ENCODE measurements around the gene MYL3.

The MYL3 gene

DNA sequence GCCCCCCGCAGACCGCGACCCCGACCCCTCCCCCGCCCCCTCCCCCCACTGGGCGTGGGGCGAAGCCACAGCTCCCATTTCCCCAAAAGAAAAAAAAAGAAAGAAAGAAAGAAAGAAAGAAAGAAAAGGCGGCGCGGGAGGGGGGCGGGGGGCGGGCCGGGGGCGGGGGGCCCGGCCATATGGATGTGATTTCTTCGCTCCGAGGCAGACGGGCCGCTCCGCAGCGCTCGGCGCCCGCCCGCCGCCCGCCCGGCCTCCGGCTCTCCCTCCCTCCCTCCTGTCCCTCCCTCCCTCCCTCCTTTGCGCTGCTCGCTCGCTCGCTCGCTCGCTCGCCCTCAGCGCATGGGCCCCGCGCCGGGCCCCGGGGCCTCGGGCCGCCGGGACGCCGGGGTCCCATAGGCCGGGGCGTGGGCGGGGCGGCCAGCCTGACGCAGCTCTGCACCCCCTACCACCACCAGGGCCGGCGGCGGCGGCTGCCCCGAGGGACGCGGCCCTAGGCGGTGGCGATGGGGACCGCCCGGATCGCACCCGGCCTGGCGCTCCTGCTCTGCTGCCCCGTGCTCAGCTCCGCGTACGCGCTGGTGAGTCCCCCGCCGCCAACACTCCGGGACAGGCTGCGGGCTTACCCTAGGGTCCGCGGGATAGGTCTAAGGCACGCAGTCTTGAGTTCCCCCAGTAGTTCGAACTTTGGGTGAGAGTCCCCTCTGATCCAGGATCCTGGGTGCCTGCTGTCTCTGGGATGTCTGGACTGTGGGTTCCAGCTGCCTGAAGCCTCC, 20.0 kb upstream of the MYL3 start:
- no peak for DNase-seq (ENCODE audit: low read depth in 2 of 2)

DNA sequence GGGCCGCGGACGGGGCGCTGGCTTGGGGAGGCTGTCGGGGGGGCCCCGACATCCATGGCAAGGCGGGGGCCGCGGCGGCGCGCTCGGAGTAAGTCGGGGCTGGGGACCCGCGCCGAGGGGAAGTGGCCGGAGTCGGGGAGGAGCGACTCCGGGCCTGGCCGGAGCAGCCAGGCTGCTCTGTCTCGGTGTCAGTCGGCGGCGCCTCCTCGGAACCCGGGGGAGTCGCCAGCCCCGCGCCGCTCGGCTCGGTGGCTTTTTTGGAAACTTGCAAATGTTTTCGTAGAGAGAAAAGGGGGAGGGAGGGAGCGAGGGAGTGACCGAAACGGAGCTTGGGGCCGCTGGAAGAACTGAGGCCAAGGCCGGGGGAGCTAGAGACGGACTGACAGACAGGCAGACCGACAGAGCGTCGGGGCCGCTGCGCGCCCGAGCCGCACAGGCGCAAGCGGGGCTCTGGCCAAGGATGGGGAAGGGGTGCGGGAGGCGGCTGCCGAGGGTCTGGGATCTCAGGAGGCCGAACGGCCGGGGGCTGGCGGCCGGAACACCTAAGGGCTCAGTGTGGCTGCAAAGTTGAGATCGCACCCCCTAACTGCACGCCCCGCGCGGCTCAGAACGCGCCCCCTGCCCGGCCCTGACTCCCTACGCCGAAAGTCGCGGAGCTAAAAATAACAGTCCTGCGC, 19.3 kb upstream of the MYL3 start:
- no peak for DNase-seq (ENCODE audit: low read depth in 2 of 2)

DNA sequence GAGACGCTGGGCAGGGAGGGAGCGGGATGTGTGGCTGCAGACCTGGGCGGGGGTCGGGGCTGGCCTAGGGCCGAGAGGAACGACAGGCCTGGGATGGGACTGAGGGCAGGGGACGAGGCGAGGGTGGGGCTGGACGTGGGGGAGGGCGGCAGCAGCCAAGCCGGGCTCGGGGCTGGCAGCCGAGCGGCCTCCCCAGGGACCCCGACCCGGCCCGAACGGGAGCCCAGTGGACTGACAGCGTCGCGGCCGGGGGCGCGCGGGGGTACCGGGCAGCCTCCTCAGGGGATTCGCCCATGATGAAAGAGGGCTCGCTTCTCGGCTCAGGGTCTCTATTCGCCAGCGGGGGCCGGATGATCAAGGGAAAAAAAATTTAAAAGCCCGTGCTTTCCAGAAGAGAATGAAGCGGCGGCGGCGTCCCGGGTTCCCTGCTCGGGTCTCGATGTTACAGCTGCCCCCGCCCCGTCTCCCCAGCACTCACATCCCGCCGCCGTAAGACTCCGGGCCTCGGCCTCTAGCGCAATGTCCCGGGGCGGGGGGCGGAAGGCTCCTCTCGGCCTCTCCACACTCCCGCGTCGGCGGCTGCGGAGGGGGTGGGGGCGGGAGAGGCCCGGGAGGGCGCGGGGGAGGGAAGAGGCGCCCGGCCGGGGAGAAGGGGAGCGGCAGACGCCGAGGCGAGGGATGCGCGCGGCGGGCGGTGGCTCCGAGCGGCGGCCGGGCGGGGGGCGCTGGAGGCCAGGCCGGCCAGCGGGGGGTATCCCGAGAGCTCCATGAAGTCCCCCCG, 18.5 kb upstream of the MYL3 start:
- DNase-seq (ENCODE audit: low read depth in 2 of 2), result no peak

DNA sequence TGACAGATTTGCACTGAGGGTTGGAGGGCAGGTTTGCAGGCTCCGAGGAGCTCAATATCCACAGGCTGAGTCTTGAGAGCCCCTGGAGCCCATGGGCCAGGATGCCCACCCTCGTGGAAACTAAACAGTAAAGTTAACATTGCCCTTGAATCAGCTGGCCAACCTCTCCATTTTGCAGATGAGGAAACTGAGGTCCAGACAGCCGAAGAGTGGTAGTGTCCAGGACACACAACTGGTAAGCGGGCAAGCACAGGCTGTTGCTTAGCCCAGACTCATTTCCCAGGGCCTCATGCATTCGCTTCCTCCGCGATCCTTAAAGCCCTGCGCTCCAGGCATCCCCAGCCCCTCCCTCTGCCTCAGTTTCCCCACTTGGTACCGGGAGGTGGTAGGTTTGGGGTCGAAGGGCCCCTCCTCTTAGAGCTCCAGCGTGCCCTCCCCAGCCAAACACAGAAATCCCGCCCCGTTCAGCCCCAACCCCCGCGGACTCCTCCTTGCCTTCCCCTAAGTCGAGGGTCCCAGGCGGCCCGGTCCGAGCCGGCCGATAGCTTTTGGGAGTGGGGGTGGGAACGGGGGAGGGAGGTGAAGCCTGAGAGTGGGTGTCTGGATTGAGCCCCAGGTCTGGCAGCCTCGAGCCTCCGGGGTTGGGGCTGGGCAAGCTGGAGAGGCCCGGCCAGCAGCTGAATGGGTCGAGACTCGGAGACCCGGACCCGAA, 17.8 kb upstream of the MYL3 start:
- no peak for DNase-seq (ENCODE audit: low read depth in 2 of 2)

DNA sequence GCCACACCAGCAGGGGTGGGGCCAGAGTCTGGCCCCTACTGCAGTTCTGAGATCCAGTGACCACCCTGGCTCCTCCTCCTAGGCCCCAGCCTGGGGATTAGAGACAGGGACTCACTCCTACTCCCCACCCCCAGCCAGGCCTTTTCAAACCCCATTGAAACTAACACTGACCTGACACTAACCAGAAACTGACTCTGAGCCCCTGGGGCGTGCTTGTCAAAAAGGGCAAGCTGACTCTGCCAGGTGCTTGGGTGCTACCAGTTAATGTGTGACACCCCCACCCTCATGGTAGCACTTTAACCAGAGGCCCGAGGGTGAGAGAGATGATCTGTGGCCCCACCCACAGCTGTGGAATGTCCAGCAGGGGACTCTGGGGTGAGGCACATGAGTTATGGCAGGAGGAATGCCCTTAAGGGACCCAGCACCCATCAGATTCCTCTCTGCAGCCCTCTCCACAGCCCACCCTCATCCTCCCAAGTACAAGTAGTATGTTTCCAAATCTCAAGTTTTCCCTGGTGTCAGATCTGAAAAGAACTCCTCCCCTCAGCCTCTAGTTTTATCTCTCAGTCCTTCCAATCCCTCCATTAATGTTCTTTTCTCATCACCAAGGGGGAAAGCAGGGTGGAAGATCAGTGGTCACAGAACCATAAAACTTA, 15.7 kb upstream of the MYL3 start:
- DNase-seq (ENCODE audit: low read depth in 2 of 2), result no peak

DNA sequence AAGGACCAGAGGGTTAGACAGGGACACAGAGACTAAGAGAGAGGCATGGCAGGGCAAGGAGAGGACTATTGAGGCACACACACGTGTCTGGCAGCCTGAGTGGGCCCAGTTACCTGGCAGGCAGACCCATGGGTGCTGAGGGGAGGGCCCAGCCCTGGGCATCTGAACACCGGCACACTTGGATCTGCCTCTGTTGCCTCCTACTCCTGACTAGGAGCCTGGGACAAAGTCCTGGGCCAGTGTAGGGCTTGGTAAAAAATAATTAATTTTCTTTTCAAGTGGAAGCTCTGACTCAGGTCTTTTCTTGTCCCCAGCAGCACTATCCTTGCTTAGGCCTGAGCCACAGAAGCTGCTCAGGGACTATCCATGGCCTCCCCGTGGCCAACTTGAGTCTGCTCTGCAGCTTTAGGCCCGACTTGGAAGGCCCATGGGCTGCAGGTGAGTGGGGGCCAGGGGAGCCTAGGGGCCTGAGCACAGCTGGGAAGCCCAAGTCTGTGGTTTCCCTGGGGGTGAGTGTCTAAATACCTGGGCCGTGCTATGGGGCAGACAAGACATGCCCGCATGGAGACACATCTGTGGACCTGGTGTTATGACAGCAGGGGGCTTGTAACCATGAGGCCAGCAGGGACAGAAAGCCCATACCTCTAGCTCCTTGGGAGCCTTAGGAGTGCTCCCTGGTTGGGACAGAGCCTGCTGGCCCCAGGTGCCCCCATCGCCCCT, 14.3 kb upstream of the MYL3 start, which contains the start of gene PTH1R:
PTH1R (plus strand) TSS at position 316 of the 720 bp plus-strand sequence. CDS start 5,839 bp downstream, outside the sequence.
- DNase-seq (ENCODE audit: low read depth in 2 of 2), result no peak

DNA sequence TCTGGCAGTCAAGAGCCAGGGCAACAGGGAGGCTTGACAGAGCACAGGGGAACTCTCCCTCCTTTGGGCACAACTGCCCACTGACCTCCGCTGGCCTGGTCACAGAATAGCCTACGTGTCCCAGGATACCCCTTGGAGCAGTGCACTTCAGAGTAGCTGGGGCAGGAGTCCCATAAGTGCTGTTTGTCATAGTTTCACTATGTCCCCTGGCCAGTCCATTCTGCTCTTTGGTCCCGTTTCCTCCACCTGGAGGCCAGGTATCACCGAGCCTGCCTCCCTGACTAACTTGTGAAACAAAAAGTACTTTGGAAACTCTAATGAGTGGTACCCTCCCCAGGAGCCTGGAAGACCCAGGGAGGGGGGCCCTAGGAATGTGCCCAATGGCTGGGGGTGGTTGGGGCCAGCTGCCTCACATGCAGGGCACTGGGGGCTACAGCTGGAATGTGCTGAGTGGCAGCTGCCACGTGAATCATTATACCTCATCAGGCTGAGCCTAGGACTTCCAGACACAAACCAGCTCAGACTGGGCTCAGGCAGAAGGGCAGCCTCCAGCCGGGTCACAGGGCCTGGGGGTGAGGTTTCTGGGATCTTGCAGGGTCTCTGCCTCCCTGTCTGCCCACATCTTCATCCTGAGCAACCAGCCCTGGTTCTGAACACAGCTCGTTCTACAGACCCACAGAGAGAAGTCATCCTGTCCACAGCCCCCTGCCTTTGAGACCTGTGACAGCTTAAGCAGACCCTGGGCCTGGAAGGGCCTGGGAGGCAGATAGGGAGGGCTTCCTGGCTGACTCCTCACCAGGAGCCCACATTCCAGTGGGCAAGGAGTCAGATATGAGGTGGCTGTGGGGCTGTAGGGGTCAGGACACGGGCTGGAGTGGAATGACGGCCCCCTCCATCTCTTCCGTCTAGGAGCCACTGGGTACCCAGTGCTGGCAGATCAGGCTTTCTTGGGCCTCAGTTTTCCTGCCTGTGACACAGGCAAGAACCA, 13.4 kb upstream of the MYL3 start:
- no peak for DNase-seq (ENCODE audit: low read depth in 2 of 2)

DNA sequence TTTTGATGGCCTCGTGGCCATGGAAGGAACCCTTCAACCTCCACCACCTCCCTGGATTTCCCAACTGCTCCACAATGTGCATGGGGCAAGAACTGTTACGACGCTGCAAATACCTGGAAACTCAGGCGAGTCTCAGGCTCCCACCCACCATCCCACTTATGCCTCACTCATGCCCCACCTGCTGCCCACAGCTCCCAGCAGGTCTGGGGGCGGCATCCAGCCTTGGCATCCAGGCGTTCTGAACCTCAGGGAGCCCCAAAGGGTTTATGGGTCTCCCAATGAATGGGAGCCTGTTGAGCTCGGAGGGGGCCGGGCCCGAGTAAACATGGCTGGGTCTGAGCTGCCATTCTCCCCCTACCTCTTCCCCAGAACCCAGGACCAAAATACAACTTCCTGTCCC, 12.3 kb upstream of the MYL3 start:
- DNase-seq (ENCODE audit: low read depth in 2 of 2), result no peak

DNA sequence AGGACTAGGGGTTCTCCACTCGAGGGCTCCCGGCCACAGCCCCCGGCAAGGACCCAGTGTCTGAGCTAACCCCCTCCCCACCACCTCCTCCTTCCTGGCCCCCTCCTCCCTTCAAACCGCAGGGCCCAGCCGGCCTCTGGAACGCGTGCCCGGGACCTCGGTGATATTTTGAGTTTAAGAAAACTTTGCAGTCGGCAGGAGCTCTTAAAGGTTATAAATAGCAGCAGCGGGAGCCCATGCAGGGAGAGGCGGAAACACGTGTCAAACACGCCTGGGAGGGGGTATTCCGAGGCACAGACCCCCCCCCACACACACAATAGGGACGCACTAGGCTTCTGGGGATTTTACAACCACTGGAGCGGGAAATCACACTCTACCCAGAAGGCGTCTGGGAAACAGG, 11.2 kb upstream of the MYL3 start:
- DNase-seq (ENCODE audit: low read depth in 2 of 2), result no peak

DNA sequence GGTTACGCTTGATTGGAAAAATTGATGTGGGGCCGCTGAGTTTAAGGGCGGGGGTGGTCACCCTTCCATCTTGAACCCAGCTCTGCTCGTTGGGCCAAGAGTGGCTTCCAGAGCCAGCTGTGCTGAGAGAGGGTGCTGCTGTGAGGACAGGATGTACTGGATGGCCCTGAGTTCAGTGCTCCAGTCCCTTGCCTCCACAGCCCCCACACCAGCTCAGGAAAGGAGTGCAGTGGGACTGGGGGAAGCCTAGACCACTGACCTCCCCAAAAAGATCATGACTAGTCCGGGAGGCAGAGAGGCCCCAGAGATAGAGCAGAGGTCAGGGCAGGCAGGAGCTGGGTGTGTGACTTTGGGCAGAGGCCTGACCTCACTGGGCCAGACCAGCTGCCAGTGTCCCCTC, 10.3 kb upstream of the MYL3 start:
- DNase-seq (ENCODE audit: low read depth in 2 of 2), result no peak

DNA sequence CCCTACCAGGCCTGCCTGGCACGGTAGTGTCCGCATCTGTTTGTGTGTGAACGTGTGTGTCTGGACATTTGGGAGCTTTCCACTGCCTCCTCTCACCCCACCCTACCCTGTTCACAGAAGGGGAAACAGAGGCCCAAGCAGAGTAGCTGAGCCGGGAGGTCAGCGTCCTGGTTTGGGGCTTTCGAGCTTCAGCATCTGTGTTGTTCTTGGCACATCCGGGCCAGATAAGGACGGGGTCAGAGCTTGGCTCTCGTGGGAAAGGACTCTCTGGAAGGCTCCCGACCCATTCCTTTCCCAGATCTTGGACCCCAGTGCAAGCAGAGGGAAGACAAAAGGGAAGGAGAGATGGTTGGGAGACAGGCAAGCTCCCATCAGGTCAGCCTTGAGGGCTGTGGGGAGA, 8.0 kb upstream of the MYL3 start:
- DNase-seq (ENCODE audit: low read depth in 2 of 2), result no peak

DNA sequence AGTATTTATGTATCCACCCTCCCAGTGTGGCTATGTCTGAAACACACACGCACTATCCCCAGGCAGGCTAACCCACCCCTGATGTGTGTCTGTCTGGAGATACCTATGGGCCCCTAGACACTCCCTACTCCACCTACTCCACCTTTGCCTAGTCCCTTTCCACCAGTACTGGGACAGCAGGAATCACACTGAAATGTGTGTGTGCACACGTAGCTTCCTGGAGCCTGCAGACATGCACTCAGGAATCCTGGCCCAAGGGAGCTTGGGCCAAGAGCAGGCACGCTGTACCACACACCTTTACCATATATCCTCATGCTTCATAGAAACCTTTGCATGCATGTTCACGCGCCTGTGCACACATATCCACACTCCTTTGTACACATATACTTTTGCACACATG, 7.4 kb upstream of the MYL3 start:
- DNase-seq (ENCODE audit: low read depth in 2 of 2), result no peak

DNA sequence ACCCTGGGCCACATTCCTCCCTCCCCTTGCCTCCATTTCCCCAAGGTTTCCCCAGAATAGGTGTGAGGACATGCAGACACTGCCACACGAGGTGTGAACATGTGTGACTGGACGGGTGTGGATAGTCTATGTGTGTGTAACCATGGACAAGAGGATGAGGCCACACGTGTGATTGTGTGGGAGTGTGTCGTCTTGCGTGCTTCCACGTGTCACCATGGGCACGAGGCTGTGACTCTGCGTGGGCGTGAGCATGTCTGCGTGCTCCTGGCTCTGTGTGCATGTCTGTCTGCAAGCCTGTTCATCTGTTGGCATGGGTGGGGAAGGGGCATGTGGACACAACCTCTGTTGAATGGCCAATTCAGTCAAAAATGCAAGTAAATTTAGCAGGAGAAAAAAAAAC, 6.2 kb upstream of the MYL3 start:
- no peak for DNase-seq (ENCODE audit: low read depth in 2 of 2)

DNA sequence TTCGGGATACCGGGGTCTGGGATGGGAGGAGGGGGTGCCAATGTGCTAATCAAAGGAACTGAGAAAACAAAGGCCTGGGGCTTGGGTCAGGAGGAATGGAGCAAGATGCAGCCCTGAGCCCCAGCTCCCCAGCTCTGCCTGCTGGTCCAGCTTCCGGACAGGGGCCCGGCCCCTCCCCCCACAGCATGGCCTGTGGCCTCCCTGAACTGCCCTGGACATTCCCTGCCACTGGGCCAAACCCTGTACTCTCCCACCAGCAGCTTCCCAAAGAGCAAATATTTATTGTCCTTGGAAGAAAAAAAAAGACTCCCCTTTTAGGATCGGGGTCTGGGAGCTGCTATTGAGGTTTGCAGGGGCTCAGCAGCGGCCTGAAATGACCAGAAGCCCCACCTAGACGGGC, 5.7 kb upstream of the MYL3 start:
- DNase-seq (ENCODE audit: low read depth in 2 of 2), result no peak

DNA sequence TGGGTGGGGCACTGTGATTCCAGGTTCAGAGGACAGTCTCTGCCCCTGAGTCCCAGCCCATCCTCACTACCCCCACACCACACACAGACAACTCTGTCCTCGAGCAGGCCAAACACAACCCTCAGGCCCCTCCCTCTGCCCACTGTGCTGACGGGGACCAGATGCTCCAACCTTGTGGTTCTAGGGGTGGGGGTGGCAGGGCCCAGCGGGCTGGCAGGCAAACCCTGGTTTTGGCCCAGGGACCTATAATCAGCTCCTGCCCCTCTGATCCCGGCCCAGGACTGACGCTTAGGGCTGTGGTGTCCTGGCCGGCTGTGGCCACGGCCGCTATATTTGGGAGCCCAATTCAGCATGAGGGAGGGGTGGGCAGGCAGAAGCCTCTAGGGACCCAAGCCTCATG, 5.0 kb upstream of the MYL3 start:
- no peak for DNase-seq (ENCODE audit: low read depth in 2 of 2)

DNA sequence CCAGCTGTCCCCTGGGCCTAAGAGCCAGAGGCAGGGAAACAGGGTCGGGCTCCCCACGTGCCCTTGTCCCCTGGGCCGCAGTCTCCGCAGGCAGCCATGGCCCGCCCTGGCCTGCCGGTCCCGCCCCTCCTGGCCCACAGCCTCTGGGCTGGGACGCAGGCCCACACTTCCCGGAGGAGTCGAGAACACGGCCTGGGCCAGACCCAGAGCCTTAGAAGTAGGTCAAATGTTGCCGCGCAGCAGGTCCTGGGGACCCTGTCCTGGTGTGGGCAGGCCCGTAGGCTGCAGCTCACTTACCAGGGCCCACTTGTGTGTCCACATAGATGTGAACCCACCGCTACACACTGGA, 4.3 kb upstream of the MYL3 start:
- no peak for DNase-seq (ENCODE audit: low read depth in 2 of 2)

DNA sequence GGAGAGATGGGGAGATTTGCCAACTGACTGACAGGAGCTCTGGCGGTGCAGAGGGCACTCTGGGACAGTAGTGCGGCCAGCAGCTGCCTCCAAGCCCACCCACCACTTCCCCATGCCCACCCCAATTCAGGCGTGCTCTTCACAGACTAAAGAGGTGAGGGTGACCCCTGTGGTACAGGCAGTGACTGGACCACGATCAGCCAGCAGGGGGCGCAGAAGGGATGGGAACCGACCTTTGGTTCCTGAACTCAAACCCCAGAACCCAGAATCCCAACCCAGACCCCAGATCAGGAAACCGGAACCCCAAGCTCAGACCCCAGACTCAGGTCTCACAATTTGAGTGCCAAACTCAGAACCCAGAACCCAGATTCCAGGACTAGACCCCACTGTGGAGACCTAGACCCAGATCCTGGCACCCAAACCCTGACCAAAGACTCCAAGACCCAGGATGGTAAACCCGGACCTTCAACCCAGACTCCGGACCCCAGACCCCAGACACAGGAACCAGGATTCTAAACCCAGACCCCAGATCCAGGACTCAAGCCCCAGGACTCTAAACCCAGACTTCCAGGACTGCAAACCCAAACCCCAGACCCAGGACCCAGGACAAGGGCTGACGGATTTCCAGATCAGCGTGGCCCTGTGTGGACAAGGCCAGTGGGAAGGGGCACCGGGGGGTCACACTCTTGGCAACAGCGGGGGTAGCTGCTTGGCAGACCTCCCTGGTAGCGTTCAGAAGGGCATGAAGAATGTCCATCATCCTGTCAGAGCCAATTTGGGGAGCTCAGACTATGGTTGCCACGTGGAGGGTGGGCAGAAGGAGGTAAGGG, 3.7 kb upstream of the MYL3 start:
- DNase-seq (ENCODE audit: low read depth in 2 of 2), result peak; percentile 76 to 93

DNA sequence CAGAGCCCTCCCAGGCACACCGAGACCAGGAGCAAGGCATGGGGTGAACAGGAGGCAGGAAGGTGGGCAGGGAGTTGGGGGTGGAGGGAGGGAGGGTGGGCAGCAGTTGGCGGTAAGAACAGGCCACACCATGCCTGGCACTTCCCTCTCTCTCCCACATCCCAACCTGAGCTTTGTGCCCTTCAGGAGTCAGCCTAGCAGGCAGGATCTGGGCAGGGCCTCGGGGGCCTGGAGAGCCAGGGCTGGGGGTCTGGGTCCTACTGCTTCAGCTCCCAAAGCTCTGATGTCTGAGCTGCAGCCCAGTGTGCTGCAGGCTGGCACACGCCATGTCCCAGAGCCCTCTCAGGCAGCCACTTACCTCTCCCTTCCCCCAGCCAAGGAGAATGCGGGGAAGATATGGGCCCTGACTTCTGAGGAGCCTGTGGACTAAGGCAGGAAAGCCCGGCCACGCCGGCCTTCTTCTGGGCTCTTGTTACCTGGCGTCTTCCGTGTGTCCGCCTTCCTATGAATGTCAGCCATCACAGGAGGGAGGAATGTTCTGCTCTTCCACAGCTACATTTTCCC, 2.9 kb upstream of the MYL3 start:
- no peak for DNase-seq (ENCODE audit: low read depth in 2 of 2)

DNA sequence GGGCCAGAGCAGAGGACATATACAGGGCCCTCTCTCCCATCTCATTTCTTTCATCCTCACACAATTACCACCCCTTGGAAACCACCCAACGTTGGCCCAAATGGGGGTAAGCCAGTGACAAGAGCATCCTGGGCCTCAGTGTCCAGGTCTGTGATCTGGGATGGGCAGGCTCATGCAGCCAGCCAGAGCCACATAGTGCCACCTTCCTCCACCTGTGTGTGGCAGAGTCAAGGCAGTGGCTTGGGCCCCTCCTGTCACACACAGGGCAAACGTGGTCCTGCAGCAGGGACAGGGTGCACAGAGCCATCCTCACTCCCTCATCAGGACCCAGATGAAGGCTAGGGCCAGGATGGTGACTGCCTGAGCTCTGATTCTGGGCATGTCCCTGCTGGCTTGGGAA, 2.3 kb upstream of the MYL3 start:
- no peak for DNase-seq (ENCODE audit: low read depth in 2 of 2)

All from stimulated activated CD4-positive, alpha-beta T cell treated with anti-CD3 and anti-CD28 coated beads, Interleukin-4, amount 100 ng/mL, for 48 hours (primary cell).